ENCODE results near the gene ASXL1. TPM values are rescaled to one million over a fixed set of nuclear protein-coding genes. Genes with fewer than 3 reads are reported as not detected.
"Not testable (repeated sequence)": the region's sequence is repeated elsewhere in the genome, so short reads cannot be mapped to it uniquely, and the experiment has no call there.

ASXL1 gene
- total RNA-seq, 6 experiments from 2014 or later, result 49.0 to 62.4 (median 54.4) TPM

DNA sequence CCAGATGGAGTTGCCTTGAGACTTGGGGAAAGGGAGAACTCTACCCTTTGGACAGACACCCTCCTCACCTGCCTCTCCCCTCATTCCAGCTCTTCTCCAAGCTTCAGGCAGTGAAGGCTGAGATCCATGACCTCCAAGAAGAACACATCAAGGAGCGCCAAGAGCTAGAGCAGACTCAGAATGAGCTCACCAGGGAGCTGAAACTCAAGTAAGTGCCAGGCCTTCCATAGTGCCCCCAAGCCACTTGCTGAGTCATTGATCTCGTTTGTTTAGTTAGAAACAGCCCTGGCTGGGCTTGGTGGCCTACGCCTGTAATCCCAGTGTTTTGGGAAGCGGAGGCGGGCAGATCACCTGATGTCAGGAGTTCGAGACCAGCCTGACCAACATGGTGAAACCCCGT is 41.5 kb upstream of the ASXL1 start:
- Mint-ChIP-seq H3K27me3 (ENCODE audit: insufficient read depth) (peaks cover 8% of the 10 kb centered on the region), H3K36me3 (ENCODE audit: low read depth) (peaks cover 47% of the 10 kb centered on the region), H3K9me3 (no peaks in the 10 kb centered on the region), H3K4me3 (no peak overlapping the region), H3K4me1 (ENCODE audit: low read depth) (peaks cover 25% of the 10 kb centered on the region), H3K27ac (peak overlapping the region; percentile 52; the same call in 1 of the 2 replicates)
- DNase-seq, result peak; percentile 25
- TF ChIP-seq, protein P1, sequence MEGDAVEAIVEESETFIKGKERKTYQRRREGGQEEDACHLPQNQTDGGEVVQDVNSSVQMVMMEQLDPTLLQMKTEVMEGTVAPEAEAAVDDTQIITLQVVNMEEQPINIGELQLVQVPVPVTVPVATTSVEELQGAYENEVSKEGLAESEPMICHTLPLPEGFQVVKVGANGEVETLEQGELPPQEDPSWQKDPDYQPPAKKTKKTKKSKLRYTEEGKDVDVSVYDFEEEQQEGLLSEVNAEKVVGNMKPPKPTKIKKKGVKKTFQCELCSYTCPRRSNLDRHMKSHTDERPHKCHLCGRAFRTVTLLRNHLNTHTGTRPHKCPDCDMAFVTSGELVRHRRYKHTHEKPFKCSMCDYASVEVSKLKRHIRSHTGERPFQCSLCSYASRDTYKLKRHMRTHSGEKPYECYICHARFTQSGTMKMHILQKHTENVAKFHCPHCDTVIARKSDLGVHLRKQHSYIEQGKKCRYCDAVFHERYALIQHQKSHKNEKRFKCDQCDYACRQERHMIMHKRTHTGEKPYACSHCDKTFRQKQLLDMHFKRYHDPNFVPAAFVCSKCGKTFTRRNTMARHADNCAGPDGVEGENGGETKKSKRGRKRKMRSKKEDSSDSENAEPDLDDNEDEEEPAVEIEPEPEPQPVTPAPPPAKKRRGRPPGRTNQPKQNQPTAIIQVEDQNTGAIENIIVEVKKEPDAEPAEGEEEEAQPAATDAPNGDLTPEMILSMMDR (IDR thresholded peaks at IDR 0.05), result no peak

DNA sequence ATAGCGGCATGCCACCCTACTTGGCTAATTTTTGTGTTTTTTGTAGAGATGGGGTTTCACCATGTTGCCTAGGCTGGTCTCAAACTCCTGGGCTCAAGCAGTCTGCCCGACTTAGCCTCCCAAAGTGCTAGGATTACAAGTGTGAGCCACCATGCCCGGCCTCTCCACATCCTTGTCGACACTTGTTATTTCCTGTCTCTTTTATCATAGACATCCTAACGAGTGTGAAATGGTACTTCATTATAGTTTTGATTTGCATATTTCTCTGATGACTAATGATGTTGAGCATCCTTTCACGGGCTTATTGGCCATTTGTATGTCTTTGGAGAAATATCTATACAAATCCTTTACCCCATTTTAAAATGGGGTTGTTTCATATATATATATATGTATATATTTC is 39.0 kb upstream of the ASXL1 start:
- no peak for DNase-seq
- Mint-ChIP-seq H3K27ac (peak overlapping the region; percentile 36; the same call in 1 of the 2 replicates), H3K4me3 (no peak overlapping the region), H3K4me1 (ENCODE audit: low read depth) (peaks cover 25% of the 10 kb centered on the region), H3K27me3 (ENCODE audit: insufficient read depth) (peaks cover 8% of the 10 kb centered on the region), H3K36me3 (ENCODE audit: low read depth) (peaks cover 38% of the 10 kb centered on the region), H3K9me3 (no peaks in the 10 kb centered on the region)
- TF ChIP-seq, protein P1 (IDR thresholded peaks at IDR 0.05), result no peak

DNA sequence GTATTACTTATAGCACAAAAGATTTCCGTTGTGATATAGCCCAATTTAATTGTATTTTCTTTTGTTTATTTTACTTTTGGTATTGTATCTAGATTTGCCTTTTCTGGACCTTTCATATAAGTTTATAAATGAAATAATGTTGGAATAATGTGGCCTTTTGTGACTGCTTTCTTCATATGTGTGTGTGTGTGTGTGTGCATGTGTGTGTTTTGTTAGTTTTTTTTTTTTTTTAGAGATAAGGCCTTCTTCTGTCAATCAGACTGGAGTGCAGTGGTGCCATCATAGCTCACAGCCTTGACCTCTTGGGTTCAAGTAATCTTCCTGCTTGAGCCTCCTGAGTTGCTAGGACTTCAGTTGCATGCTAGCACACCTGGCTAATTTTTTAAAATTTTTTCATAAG is 37.8 kb upstream of the ASXL1 start:
- peaks cover 25% of the 10 kb centered on the region for H3K4me1 Mint-ChIP-seq (ENCODE audit: low read depth)
- peaks cover 5% of the 10 kb centered on the region for H3K27me3 Mint-ChIP-seq (ENCODE audit: insufficient read depth)
- H3K36me3 Mint-ChIP-seq (ENCODE audit: low read depth), result peaks cover 35% of the 10 kb centered on the region
- TF ChIP-seq, protein P1 (IDR thresholded peaks at IDR 0.05), result no peak
- H3K9me3 Mint-ChIP-seq, result no peaks in the 10 kb centered on the region
- no peak overlapping the region for H3K4me3 Mint-ChIP-seq
- DNase-seq, result no peak
- H3K27ac Mint-ChIP-seq, result no peak overlapping the region

DNA sequence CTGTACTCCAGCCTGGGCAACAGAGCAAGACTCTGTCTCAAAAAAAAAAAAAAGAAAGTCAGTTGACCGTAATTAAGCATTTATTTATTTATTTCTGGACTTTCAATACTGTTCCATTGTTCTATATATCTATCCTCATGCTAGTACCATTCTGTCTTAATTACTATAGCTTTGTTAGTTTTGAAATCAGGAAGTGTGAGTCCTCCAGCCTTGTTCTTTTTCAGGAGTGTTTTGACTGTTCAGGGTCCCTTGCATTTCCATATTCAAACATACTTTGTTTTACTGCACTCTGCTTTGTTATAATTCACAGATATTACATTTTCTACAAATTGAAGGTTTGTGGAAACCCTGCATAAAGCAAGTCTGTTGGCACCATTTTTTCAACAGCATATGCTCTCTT is 36.7 kb upstream of the ASXL1 start:
- H3K27ac Mint-ChIP-seq, result no peak overlapping the region
- TF ChIP-seq, protein P1 (IDR thresholded peaks at IDR 0.05), result no peak
- DNase-seq, result no peak
- peaks cover 26% of the 10 kb centered on the region for H3K36me3 Mint-ChIP-seq (ENCODE audit: low read depth)
- no peak overlapping the region for H3K4me3 Mint-ChIP-seq
- H3K27me3 Mint-ChIP-seq (ENCODE audit: insufficient read depth), result peaks cover 5% of the 10 kb centered on the region
- no peaks in the 10 kb centered on the region for H3K9me3 Mint-ChIP-seq
- peaks cover 28% of the 10 kb centered on the region for H3K4me1 Mint-ChIP-seq (ENCODE audit: low read depth)

DNA sequence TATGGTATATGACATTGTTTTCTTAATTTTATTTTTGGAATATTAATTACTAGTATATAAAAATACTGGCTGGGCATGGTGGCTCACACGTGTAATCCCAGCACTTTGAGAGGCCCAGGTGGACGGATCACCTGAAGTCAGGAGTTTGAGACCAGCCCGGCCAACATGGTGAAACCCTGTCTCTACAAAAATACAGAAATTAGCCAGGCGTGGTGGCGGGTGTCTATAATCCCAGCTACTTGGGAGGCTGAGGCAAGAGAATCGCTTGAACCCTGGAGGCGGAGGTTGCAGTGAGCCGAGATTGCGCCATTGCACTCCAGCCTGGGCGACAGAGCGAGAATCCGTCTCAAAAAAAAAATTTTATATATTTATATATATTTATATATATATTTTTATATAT is 35.9 kb upstream of the ASXL1 start:
- H3K9me3 Mint-ChIP-seq; H3K27ac Mint-ChIP-seq; DNase-seq; H3K4me3 Mint-ChIP-seq; H3K27me3 Mint-ChIP-seq (ENCODE audit: insufficient read depth): not testable (repeated sequence)
- H3K36me3 Mint-ChIP-seq (ENCODE audit: low read depth), result peaks cover 17% of the 10 kb centered on the region
- H3K4me1 Mint-ChIP-seq (ENCODE audit: low read depth), result peaks cover 28% of the 10 kb centered on the region

DNA sequence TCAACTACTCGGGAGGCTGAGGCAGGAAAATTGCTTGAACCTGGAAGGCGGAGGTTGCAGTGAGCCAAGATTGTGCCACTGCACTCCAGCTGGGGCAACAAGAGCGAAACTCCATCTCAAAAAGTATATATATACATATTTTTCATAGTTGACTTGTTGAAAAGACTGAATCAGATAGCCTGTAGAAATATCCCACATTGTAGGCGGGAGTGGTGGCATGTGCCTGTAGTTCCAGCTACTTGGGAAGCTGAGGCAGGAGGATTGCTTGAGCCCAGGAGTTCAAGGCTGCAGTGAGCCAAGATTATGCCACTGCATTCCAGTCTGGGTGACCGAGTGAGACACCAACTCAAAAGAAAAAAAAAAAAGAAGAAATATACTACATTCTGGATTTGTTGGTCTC is 34.4 kb upstream of the ASXL1 start:
- not testable (repeated sequence) for H3K27ac Mint-ChIP-seq; H3K27me3 Mint-ChIP-seq (ENCODE audit: insufficient read depth); H3K9me3 Mint-ChIP-seq; DNase-seq; H3K4me3 Mint-ChIP-seq
- Mint-ChIP-seq H3K36me3 (ENCODE audit: low read depth) (peaks cover 14% of the 10 kb centered on the region), H3K4me1 (ENCODE audit: low read depth) (peaks cover 25% of the 10 kb centered on the region)
